ENCODE measurements around the gene RPN2. TPM values are rescaled to one million over a fixed set of nuclear protein-coding genes. Genes with fewer than 3 reads are reported as not detected.

RPN2 gene
- total RNA-seq, 1 experiment from 2014 or later, result 791 TPM

DNA sequence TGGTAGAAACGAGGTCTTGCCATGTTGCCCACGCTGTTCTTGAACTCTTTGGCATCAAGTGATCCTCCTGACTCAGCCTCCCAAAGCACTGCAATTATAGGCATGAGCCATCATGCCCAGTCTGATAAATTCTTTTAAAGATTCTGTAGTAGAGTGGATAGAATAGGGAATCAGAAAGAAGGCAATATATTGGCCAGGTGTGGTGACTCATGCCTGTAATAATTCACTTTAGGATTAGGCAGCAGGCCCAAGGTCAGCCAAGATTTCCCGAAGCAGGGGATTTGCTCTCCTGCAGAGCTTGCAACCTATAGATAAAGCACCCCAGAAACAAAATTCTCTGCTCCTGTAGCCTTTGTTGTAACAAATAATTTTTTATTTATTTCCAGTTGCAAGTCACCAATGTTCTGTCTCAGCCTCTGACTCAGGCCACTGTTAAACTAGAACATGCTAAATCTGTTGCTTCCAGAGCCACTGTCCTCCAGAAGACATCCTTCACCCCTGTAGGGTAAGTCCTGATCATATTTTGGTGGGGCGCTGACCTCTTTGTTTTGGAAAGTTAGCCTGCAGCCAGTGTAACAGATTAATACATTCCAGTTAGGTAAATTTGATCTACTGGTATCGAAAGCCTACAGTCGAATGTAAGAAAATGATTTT lies 30.7 kb downstream of the RPN2 start:
- DNase-seq (ENCODE audit: low read depth), result peak; percentile 18

- no peak for DNase-seq (ENCODE audit: low read depth)
Observed at GRCh38 chr20:37218441-37218840, 39.3 kb downstream of the RPN2 start.

DNA sequence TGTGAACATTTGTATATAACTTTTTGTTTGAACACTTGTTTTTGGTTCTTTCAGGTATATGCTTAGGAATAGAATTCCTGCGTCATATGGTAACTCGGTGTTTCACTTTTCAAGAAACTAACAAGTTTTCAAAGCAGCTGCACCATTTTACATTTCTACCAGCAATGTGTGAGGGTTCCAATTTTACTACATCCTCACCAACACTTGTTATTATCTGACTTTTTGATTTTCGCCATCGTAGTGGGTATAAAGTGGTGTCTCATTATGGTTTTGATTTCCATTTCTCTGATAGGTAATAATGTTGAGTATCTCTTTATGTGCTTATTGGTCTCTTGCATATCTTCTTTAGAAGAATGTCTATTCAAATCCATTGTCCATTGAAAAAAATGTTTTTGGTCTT lies 39.8 kb downstream of the RPN2 start:
- no peak for DNase-seq (ENCODE audit: low read depth)

DNA sequence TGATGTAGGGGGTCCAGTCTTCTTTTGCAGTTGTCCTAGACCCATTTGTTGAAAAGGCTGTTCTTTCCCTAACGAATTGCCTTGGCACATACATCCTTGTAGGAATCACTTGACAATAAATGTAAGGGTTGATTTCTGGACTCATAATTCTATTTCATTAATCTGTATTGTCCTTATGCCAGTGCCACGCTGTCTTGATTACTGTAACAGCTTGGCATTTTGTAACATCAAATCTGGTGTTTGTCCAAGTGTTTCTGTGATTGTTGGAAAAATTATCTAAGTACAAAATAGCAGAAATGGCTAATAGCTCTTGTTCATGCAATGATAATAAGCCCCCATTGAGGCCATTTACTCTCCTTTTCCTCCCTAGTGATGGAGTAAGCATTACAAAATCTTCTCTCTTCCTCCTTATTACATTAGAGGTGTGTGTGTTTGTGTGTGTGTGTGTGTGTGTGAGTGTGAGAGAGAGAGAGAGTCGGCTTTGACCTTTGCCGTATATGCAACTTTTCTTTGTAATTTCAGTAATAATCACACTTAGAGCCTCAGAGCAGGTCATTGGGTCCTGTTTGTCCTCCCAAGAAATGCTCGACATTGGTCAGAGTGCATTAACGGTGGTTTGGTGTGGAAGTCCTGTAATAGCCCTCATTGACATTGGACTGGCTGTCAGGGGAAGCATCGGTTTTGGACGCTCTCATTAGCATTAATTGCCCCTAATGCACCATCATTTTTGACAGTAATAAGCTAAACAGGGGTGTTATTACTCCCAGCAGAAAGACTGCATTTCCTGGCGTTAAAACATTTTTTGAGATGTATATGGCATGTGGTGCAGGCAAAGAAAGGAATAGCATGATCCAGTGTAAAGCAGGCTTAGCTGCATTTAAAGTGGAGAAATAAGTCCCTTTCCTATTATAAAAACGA lies 40.9 kb downstream of the RPN2 start:
- no peak for DNase-seq (ENCODE audit: low read depth)

DNA sequence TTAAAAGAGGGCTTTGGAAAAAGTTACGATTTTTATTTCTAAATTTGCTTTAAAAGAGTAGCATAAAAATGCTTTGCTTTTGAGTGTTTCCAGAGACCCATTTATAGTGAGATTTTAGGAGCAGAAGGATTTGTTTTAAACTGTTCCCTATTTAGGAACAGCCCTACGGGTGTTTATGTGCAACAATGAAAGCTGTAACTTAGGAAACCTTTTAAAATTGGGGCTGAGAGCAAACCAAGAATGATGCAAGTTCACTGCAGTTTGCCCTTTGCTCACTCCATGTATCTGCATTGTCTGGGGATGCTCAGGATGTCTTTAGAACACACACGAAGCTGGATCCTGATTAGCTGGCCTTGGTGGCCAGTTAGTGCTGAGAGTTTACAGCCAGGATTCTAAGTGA lies 41.6 kb downstream of the RPN2 start:
- no peak for DNase-seq (ENCODE audit: low read depth)

DNA sequence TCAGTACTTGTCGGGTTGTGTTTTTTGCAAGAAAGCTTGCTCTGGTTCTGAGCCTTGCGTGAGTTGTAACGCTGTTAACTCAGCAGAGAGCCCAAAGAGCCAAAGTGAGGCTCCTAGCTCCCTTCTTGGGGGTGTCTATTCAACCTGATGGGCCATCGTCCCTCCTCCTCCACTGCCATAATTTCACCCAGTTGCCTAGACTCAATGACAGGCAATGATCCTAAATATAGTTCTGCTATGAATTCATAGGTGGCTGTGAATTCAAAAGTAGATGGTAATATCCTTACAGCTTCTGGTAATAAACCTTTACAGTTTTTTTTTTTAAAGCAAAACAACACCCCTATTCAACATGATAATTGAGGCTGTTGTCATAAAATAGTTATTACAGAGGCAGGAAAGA lies 43.0 kb downstream of the RPN2 start:
- no peak for DNase-seq (ENCODE audit: low read depth)

GRCh38 chr20:37223053-37223452 lies 43.9 kb downstream of the RPN2 start:
- DNase-seq (ENCODE audit: low read depth), result peak; percentile 61

GRCh38 chr20:37225146-37225545 lies 46.0 kb downstream of the RPN2 start:
- DNase-seq (ENCODE audit: low read depth), result no peak

DNA sequence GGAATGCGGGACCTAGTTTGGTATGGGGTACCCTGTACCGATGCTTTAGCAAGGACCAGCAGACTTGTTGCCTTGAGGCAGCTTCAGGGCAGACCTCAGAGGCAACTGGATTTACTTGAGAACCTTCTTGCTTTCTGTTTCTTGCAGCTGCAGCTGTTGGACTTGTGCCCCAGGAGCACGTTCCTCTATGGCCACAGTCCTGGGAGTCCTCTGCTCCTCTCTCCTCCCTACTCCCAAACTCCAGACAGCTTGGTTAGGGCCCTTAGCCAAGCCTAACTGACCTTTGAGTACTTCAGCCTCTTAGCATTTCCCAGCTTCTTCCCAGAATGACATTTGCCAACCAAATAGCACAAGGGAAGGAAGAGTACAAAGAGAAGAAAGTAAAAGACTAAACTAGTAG lies 47.8 kb downstream of the RPN2 start:
- DNase-seq (ENCODE audit: low read depth), result no peak

DNA sequence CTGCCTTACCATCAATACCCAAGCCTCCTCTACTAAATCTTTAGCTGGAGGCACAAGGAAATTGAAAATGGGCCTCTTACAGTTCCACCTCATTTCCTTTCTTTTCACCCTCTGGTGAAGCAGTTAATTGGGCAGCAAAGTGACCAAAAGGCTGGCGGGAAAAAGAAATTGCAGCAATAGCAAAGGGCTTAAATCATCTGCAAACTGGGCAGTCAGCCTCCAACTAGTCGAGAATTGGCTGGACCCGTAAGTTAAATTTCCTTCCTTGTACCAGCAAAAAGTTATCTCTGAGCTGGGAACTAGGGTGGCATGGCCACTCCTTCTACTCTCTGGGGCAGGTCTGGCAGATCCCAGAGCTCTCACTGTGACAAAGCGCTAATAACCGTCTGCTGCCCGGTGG lies 49.0 kb downstream of the RPN2 start:
- no peak for DNase-seq (ENCODE audit: low read depth)

DNA sequence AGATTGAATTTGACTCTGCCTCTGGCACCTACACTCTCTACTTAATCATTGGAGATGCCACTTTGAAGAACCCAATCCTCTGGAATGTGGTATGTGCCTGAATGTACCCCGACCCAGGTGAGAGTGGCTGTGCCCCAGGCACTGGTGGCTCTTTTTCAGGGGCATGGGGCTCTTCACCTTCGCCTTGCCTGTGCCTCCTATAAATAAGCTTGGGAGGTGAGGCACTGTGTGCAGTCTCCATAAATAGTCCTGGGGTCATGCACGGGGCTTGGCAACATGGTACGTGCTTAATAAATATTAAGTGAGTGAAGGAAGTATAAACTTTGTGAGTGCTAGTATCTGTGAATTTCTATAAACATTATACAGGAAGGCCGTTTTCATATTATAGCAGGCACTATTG lies 49.5 kb downstream of the RPN2 start:
- no peak for DNase-seq (ENCODE audit: low read depth)

DNA sequence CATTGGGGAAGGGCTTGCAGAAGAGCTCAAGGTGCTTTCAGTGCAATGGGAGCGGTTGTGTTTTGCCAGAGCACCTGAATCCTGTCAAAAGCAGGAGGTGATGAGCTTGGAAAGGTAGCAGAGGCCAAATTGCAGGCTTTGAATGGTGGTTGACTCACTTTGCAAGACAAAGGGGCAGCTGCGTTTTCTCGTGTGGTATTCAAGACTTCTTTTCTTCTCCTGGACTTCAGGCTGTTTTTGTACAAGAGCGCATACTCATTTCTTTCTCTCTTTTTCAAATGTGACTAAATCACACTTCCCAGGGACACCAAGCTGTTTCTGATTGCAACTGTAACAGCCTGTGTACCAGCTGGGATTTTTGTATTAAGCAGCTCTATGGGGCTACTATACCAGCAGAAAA lies 50.2 kb downstream of the RPN2 start:
- DNase-seq (ENCODE audit: low read depth), result no peak

DNA sequence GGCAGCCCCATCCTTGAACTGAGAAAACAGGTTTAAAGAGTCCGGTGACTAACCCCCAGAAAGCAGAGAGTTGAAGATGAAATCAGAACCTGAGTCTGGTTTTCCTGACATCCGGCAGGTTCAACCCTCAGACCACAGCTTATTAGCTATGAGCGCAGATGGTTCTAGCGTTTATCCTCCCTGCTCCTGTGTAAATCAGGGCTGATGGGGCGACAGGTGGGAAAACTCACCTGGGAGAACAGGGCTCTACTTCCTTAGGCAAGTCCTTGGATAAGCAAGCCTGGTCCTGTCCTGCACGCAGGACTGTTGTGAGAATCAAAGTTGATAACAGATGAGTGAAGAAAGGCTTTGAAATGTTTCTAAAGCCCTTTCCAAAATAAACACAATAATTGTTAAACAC lies 51.1 kb downstream of the RPN2 start:
- DNase-seq (ENCODE audit: low read depth), result no peak

- DNase-seq (ENCODE audit: low read depth), result no peak
Observed at GRCh38 chr20:37231947-37232630, 53.0 kb downstream of the RPN2 start.

DNA sequence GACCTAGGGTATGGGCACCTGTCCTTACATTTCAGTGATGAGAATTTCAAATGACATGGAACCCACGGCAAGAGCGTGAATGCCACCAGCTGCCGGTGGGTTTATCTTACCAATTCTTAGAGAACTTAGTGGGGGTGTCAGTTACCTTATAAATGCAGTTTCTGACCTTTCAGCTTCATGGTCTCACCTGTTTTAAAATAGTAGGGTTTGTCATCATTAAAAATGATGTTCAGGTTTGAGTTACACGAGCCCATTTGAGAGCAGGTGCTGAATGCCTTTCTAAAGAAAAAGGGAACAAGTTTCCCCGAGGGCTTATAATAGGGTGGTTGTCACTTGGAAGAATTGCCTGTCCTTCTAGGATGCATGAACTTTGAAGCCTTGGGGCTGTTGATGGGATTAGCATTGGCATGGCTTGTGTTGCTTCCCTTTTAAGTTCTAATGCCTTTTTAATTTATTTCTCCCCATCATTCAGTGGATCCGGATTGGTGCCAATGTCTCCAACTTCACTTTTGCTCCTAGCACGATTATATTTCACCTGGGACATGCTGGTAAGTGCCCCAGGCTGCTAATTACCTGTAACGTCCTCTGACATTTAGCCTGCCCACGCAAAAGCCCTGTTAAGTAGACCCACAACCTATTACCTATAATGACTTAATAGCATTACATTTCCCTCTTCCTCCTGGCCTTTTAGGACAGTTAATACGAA lies 54.6 kb downstream of the RPN2 start:
- no peak for DNase-seq (ENCODE audit: low read depth)

GRCh38 chr20:37234254-37234581 lies 55.1 kb downstream of the RPN2 start:
- DNase-seq (ENCODE audit: low read depth), result no peak

DNA sequence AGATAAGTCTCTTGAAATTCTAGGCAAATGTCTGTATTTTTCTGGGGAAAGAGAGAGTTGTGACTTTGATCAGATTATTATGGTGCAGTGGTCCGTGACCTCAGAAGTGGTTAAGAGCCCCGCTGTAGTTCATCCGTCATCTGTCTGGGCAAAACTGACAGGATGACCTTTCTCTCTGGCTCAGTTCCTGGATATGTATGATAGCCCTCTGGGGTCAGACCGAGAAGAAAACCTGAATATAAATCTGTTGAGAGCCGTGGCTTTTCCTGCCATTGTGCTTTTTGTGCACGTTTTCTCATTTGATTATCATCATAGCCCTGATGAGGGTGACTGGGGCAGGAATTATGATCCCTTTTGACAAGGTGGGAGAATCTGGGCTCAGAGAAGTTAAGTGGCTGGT lies 55.9 kb downstream of the RPN2 start:
- DNase-seq (ENCODE audit: low read depth), result no peak

- DNase-seq (ENCODE audit: low read depth), result no peak
Observed at GRCh38 chr20:37236462-37236861, 57.3 kb downstream of the RPN2 start.

DNA sequence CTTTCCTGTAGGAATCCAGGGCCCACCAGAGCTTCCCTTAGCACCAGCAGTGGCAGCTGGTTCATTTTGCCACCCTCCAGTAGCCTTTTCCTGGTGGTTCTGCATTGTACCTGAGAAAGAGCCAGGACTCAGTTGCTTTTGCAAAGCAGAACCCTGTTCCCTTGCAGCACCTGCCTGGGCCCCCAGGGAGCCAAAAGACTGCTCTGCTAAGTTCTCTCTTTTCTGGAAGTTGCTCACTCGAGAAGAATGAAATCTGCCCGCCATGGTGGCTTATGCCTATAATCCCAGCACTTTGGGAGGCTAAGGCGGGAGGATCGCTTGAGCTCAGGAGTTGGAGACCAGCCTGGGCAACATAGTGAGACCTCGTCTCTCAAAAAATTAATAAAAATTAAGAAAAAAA lies 58.5 kb downstream of the RPN2 start:
- DNase-seq (ENCODE audit: low read depth), result no peak

DNA sequence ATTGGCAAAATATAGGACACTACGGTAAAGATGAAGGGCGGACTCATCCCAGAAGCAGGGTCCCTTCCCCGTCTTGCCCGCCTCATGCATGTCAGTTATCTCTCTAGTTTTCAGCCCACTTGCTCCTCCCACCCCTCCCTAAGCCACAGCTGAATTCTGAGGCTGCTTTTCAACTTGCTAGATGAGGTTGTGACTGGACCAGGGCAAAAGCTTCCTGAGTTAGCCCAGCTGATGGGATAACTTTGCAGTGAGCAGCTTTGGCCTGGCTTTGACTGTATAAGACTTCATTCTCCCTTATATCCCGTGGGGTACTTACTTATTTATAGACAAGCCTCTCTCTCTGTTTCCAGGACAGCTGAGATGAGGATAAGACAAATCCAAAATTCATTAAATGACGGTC lies 59.3 kb downstream of the RPN2 start:
- DNase-seq (ENCODE audit: low read depth), result no peak

DNA sequence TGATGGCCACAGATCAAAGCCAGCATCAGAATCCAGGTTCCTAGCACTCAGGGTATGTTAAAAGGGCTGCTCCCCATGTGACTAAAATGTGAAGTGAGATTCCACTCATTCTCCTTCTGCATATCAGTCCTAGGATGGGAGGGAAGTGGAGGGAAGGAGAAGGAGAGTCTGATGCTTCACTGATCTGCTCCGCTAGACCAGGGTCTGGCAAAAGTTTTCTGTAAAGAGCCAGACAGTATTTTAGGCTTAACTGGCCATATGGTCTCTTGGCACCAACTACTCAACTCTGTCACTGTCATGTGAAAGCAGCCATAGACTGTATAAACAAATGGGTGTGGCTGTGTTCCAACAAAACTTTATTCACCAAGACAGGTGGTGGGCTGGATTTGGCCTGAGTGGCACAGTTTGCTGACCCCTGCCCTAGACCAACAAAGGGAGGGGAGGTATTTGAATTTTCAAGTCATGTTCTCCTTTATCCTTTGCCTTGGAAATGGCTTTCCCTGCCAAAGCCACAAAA lies 59.9 kb downstream of the RPN2 start:
- DNase-seq (ENCODE audit: low read depth), result no peak
